GM18907 (cell line): Measurements from ENCODE around the gene TEX101.
"Not testable (repeated sequence)": the region's sequence is repeated elsewhere in the genome, so short reads cannot be mapped to it uniquely, and the experiment has no call there.

Source experiments
- ATAC-seq: cut with Tn5 transposase; IDR thresholded peaks from one replicate; pipeline ENCODE4 v1.9.1; 2021; ENCODE audit warnings: mild to moderate bottlenecking, moderate library complexity; ENCODE audit not compliant: unreplicated experiment

TEX101 gene

GRCh38 chr19:43414554-43414953 lies at the start of gene TEX101:
Gene TEX101 (plus strand): TSS chr19:43414890. CDS start chr19:43415920, 1,030 bp downstream.
- ATAC-seq, result no peak

- not testable (repeated sequence) for ATAC-seq
These were observed 49.0 kb upstream of the TEX101 start for GRCh38 chr19:43365677-43366076.

- ATAC-seq, result no peak
These were observed 46.9 kb upstream of the TEX101 start for GRCh38 chr19:43367822-43368221.

GRCh38 chr19:43368897-43369296 lies 45.8 kb upstream of the TEX101 start:
- not testable (repeated sequence) for ATAC-seq

GRCh38 chr19:43371909-43372308 lies 42.8 kb upstream of the TEX101 start:
- ATAC-seq, result no peak

GRCh38 chr19:43372462-43372861 lies 42.2 kb upstream of the TEX101 start:
- no peak for ATAC-seq

- ATAC-seq, result not testable (repeated sequence)
These were observed 37.1 kb upstream of the TEX101 start for GRCh38 chr19:43377624-43378023.

GRCh38 chr19:43380008-43380407 lies 34.7 kb upstream of the TEX101 start:
- ATAC-seq, result no peak

- ATAC-seq, result no peak
These were observed 33.8 kb upstream of the TEX101 start for GRCh38 chr19:43380771-43381386.

GRCh38 chr19:43382586-43383216 lies 32.0 kb upstream of the TEX101 start:
- not testable (repeated sequence) for ATAC-seq

- not testable (repeated sequence) for ATAC-seq
These were observed 31.4 kb upstream of the TEX101 start for GRCh38 chr19:43383254-43383653.

- ATAC-seq, result not testable (repeated sequence)
These were observed 30.9 kb upstream of the TEX101 start for GRCh38 chr19:43383759-43384158.

- not testable (repeated sequence) for ATAC-seq
These were observed 23.7 kb upstream of the TEX101 start for GRCh38 chr19:43390903-43391551.

GRCh38 chr19:43391552-43391935 lies 23.1 kb upstream of the TEX101 start:
- ATAC-seq, result not testable (repeated sequence)

- ATAC-seq, result not testable (repeated sequence)
These were observed 21.2 kb upstream of the TEX101 start for GRCh38 chr19:43393501-43393900.

GRCh38 chr19:43395561-43395960 lies 19.1 kb upstream of the TEX101 start:
- no peak for ATAC-seq

GRCh38 chr19:43406297-43406696 lies 8.4 kb upstream of the TEX101 start:
- no peak for ATAC-seq

GRCh38 chr19:43407416-43408005 lies 7.2 kb upstream of the TEX101 start:
- no peak for ATAC-seq

- ATAC-seq, result no peak
These were observed 6.6 kb upstream of the TEX101 start for GRCh38 chr19:43408043-43408442.

- ATAC-seq, result no peak
These were observed 5.3 kb upstream of the TEX101 start for GRCh38 chr19:43409415-43409814.

- no peak for ATAC-seq
These were observed 2.2 kb upstream of the TEX101 start for GRCh38 chr19:43412441-43412840.
